ENCODE data around the gene SGTA.

SGTA gene

DNA sequence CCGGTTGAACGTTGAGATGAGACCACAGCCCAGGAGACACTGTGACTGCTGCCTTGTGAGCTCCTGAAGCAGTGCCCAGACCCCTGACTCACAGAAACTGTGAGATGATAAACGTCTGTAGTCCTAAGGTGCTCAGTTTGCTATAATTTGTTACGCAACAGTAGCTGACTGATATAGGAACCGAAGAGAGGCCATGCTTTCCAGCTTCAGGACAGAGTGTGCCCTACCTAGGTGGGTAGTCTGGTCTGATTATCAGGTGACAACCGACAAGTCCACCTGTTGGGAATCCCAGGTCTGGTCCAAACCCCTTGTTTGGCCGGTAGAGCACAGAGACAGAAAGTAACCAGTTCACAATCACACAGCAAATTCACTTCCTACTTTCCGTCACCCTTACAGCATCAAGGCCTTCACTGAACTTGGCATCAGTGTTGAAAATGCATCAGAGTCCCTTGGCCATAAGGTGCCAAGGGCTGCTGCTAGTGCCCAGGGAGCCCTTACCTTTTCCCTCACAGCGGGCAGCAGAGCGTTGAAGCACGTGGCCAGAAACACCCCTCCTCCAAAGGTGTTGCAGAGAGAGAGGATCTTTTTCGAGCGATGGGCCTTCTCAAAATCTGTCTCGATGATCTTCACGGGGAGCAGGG is 46.4 kb downstream of the SGTA start:
- no peaks in the 10 kb centered on the region for H4K20me1 ChIP-seq (ENCODE audit: insufficient read depth, low read length)
- no peak overlapping the region for H3K4me2 ChIP-seq (ENCODE audit: low read length)
- H3K9me2 ChIP-seq (ENCODE audit: low read depth, low read length), result no peaks in the 10 kb centered on the region
- no peak overlapping the region for H2AFZ ChIP-seq (ENCODE audit: low read length)
- no peaks in the 10 kb centered on the region for H3K79me2 ChIP-seq (ENCODE audit: insufficient read depth, low read length)
- H3K9me3 ChIP-seq (ENCODE audit: low read length), result no peaks in the 10 kb centered on the region
- H3K9ac ChIP-seq (ENCODE audit: low read length), result no peak overlapping the region
- no peaks in the 10 kb centered on the region for H3F3A ChIP-seq (ENCODE audit: insufficient read depth, low read length)
- no peak overlapping the region for H3K27ac ChIP-seq (ENCODE audit: low read depth, low read length, poor library complexity, severe bottlenecking)
- H3K4me3 ChIP-seq (ENCODE audit: low read depth, low read length, poor library complexity, severe bottlenecking), result no peak overlapping the region
- TF ChIP-seq, protein P1, sequence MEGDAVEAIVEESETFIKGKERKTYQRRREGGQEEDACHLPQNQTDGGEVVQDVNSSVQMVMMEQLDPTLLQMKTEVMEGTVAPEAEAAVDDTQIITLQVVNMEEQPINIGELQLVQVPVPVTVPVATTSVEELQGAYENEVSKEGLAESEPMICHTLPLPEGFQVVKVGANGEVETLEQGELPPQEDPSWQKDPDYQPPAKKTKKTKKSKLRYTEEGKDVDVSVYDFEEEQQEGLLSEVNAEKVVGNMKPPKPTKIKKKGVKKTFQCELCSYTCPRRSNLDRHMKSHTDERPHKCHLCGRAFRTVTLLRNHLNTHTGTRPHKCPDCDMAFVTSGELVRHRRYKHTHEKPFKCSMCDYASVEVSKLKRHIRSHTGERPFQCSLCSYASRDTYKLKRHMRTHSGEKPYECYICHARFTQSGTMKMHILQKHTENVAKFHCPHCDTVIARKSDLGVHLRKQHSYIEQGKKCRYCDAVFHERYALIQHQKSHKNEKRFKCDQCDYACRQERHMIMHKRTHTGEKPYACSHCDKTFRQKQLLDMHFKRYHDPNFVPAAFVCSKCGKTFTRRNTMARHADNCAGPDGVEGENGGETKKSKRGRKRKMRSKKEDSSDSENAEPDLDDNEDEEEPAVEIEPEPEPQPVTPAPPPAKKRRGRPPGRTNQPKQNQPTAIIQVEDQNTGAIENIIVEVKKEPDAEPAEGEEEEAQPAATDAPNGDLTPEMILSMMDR (IDR thresholded peaks at IDR 0.05; ENCODE audit: low read length), result no peak
- TF ChIP-seq EZH2 (IDR thresholded peaks at IDR 0.05; ENCODE audit: borderline replicate concordance, low read length), result no peak
- H3K36me3 ChIP-seq (ENCODE audit: insufficient read depth, low read length), result peaks cover 36% of the 10 kb centered on the region
- peaks cover 6% of the 10 kb centered on the region for H3K4me1 ChIP-seq (ENCODE audit: insufficient read depth, low read length, severe bottlenecking)
- no peaks in the 10 kb centered on the region for H3K27me3 ChIP-seq (ENCODE audit: insufficient read depth, low read length)

DNA sequence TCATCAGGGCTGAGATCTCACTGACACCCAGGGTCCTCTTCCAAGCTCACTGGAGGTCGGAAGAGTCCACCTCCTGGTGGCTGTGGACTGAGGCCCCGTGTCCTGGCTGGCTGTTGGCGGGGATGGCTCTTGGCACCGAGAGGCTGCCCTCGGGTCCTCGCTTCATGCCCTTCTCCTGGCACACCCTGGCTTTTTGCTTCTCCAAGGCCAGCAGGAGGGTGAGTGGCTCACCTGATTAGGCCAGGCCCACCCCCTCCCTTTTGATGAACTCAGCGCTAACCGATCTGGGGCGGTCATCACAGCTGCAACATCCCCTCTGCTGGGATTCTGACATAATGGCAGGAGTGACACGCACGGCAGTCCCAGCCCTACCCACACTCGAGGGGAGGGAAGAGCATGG is 47.7 kb downstream of the SGTA start:
- H3K4me2 ChIP-seq (ENCODE audit: low read length), result no peak overlapping the region
- no peaks in the 10 kb centered on the region for H3K9me3 ChIP-seq (ENCODE audit: low read length)
- peaks cover 36% of the 10 kb centered on the region for H3K36me3 ChIP-seq (ENCODE audit: insufficient read depth, low read length)
- H3K9ac ChIP-seq (ENCODE audit: low read length), result no peak overlapping the region
- TF ChIP-seq EZH2 (IDR thresholded peaks at IDR 0.05; ENCODE audit: borderline replicate concordance, low read length), result no peak
- TF ChIP-seq, protein P1 (IDR thresholded peaks at IDR 0.05; ENCODE audit: low read length), result no peak
- no peak overlapping the region for H3K4me3 ChIP-seq (ENCODE audit: low read depth, low read length, poor library complexity, severe bottlenecking)
- no peak overlapping the region for H2AFZ ChIP-seq (ENCODE audit: low read length)
- no peaks in the 10 kb centered on the region for H4K20me1 ChIP-seq (ENCODE audit: insufficient read depth, low read length)
- H3K27ac ChIP-seq (ENCODE audit: low read depth, low read length, poor library complexity, severe bottlenecking), result no peak overlapping the region
- H3K9me2 ChIP-seq (ENCODE audit: low read depth, low read length), result no peaks in the 10 kb centered on the region
- no peaks in the 10 kb centered on the region for H3K79me2 ChIP-seq (ENCODE audit: insufficient read depth, low read length)
- peaks cover 6% of the 10 kb centered on the region for H3K4me1 ChIP-seq (ENCODE audit: insufficient read depth, low read length, severe bottlenecking)
- H3K27me3 ChIP-seq (ENCODE audit: insufficient read depth, low read length), result no peaks in the 10 kb centered on the region
- H3F3A ChIP-seq (ENCODE audit: insufficient read depth, low read length), result no peaks in the 10 kb centered on the region

DNA sequence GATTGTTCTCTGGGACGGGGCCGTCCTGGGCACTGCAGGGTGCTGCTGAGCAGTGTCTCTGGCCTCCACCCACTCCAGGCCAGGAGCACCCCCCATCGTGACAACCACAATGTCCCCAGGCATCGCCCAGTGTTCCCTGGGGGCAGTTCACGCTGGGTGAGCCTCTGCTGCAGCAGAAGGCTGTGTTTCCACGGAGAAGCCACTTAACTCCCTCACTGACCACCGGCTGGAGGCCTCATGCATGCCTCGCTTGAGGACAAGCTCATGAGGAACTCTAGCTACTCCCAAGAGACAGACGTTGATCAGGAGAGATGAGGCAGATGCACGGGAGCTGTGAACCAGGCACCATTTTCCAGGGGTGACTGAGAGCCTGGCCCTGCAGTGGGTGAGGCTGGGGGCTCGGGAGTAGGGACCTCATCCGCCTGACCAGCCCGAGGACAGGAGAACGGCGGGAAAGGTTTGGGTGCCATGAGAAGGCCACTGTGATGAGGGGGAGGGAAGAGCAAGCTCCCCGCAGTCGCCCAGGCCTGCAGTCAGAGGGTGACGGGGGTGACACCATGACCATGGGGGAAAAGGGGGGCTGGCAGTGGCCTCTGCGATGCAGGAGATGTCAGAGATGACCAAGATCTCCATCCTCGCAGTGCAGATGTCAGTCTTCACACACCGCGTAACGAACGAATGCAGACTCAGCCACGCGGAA is 48.3 kb downstream of the SGTA start:
- no peak overlapping the region for H3K4me2 ChIP-seq (ENCODE audit: low read length)
- TF ChIP-seq EZH2 (IDR thresholded peaks at IDR 0.05; ENCODE audit: borderline replicate concordance, low read length), result no peak
- TF ChIP-seq, protein P1 (IDR thresholded peaks at IDR 0.05; ENCODE audit: low read length), result no peak
- H3K36me3 ChIP-seq (ENCODE audit: insufficient read depth, low read length), result peaks cover 36% of the 10 kb centered on the region
- no peaks in the 10 kb centered on the region for H4K20me1 ChIP-seq (ENCODE audit: insufficient read depth, low read length)
- no peak overlapping the region for H3K9ac ChIP-seq (ENCODE audit: low read length)
- no peaks in the 10 kb centered on the region for H3K9me2 ChIP-seq (ENCODE audit: low read depth, low read length)
- H3K4me1 ChIP-seq (ENCODE audit: insufficient read depth, low read length, severe bottlenecking), result peaks cover 6% of the 10 kb centered on the region
- no peak overlapping the region for H3K4me3 ChIP-seq (ENCODE audit: low read depth, low read length, poor library complexity, severe bottlenecking)
- H3F3A ChIP-seq (ENCODE audit: insufficient read depth, low read length), result no peaks in the 10 kb centered on the region
- H3K79me2 ChIP-seq (ENCODE audit: insufficient read depth, low read length), result no peaks in the 10 kb centered on the region
- H3K9me3 ChIP-seq (ENCODE audit: low read length), result no peaks in the 10 kb centered on the region
- H3K27ac ChIP-seq (ENCODE audit: low read depth, low read length, poor library complexity, severe bottlenecking), result no peak overlapping the region
- no peak overlapping the region for H2AFZ ChIP-seq (ENCODE audit: low read length)
- no peaks in the 10 kb centered on the region for H3K27me3 ChIP-seq (ENCODE audit: insufficient read depth, low read length)

All from OCI-LY1 (cell line).